ENCODE results near the gene LAPTM5.

DNA sequence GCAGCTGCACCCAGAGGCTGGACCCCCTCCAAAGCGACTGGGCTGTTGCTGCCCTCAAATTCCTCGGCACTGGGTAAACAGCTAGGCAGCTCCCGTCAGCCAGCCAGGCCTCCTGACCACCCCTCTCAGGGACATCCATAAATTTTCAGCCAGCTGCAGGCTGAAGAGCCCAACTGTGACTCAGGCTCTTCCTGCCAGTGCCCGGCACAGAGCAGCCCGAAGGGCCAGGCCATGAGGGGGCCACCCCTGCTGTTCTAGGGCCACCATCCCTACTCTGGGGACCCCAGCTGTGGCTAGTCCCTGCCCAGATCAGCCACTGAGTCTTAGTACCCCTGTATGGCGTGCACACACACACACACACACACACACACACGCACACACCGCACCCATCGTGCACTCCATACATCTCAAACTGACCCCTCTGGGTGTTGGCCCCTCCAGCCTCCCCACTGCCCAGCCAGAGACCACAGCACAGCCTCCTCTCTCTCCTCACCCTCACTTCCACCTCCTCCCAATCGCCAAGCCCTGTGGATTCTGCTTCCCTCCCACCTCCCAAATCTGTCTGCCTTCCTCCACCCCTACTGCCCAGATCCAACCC lies 6.2 kb upstream of the LAPTM5 start:
- TF ChIP-seq POLR2A (IDR thresholded peaks at IDR 0.05; ENCODE audit: low read depth, low read length), result no peak
- TF ChIP-seq, protein P1, sequence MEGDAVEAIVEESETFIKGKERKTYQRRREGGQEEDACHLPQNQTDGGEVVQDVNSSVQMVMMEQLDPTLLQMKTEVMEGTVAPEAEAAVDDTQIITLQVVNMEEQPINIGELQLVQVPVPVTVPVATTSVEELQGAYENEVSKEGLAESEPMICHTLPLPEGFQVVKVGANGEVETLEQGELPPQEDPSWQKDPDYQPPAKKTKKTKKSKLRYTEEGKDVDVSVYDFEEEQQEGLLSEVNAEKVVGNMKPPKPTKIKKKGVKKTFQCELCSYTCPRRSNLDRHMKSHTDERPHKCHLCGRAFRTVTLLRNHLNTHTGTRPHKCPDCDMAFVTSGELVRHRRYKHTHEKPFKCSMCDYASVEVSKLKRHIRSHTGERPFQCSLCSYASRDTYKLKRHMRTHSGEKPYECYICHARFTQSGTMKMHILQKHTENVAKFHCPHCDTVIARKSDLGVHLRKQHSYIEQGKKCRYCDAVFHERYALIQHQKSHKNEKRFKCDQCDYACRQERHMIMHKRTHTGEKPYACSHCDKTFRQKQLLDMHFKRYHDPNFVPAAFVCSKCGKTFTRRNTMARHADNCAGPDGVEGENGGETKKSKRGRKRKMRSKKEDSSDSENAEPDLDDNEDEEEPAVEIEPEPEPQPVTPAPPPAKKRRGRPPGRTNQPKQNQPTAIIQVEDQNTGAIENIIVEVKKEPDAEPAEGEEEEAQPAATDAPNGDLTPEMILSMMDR (IDR thresholded peaks at IDR 0.05; ENCODE audit: extremely low read depth in 1 of 2, insufficient read depth in 1 of 2, low read depth in 1 of 2, low read length in 2 of 2), result no peak
- no peak for TF ChIP-seq EZH2 (IDR thresholded peaks at IDR 0.05; ENCODE audit: borderline replicate concordance, low read depth, low read length, severe bottlenecking)
